GM21367 (cell line): ENCODE data around the gene POLR2B.
A peak's percentile ranks its signal among the peaks of the same experiment; 100 is the strongest.
"Not testable (repeated sequence)": the region's sequence is repeated elsewhere in the genome, so short reads cannot be mapped to it uniquely, and the experiment has no call there.

ENCODE experiments used
- ATAC-seq: cut with Tn5 transposase; IDR thresholded peaks from one replicate; pipeline ENCODE4 v1.9.1; 2021; ENCODE audit not compliant: unreplicated experiment

The POLR2B gene

GRCh38 chr4:56978750-56979303, at the start of gene POLR2B:
POLR2B (plus strand) TSS chr4:56978896; CDS start chr4:56978986, 90 bp downstream.
- ATAC-seq = peak; percentile 50

GRCh38 chr4:56930638-56931037, 48.1 kb upstream of the POLR2B start:
- ATAC-seq = no peak

GRCh38 chr4:56931924-56932323, 46.8 kb upstream of the POLR2B start:
- ATAC-seq = no peak

- ATAC-seq = no peak
Measured at GRCh38 chr4:56937262-56937661, 41.4 kb upstream of the POLR2B start.

GRCh38 chr4:56939826-56940225, 38.9 kb upstream of the POLR2B start:
- ATAC-seq = not testable (repeated sequence)

GRCh38 chr4:56940403-56940802, 38.3 kb upstream of the POLR2B start:
- no peak for ATAC-seq

- ATAC-seq = no peak
Measured at GRCh38 chr4:56940971-56941370, 37.7 kb upstream of the POLR2B start.

- ATAC-seq = no peak
Measured at GRCh38 chr4:56941403-56941802, 37.3 kb upstream of the POLR2B start.

GRCh38 chr4:56953680-56954520, 24.8 kb upstream of the POLR2B start:
- no peak for ATAC-seq

- no peak for ATAC-seq
Measured at GRCh38 chr4:56958111-56958517, 20.6 kb upstream of the POLR2B start.

- no peak for ATAC-seq
Measured at GRCh38 chr4:56959100-56959499, 19.6 kb upstream of the POLR2B start.

- no peak for ATAC-seq
Measured at GRCh38 chr4:56961107-56961500, 17.6 kb upstream of the POLR2B start.

GRCh38 chr4:56971383-56971782, 7.3 kb upstream of the POLR2B start:
- no peak for ATAC-seq

GRCh38 chr4:56972389-56972788, 6.3 kb upstream of the POLR2B start:
- no peak for ATAC-seq

- ATAC-seq = no peak
Measured at GRCh38 chr4:56972809-56973208, 5.9 kb upstream of the POLR2B start.

- ATAC-seq = no peak
Measured at GRCh38 chr4:56973336-56973735, 5.4 kb upstream of the POLR2B start.

GRCh38 chr4:56976283-56976836, 2.3 kb upstream of the POLR2B start:
- ATAC-seq = no peak

- ATAC-seq = peak; percentile 24
Measured at GRCh38 chr4:56976837-56977320, 1.8 kb upstream of the POLR2B start.

GRCh38 chr4:56977321-56978012, 1.2 kb upstream of the POLR2B start, which contains the start of gene NOA1:
NOA1 (minus strand) TSS chr4:56977606; CDS start chr4:56977585, 21 bp downstream.
- ATAC-seq = peak; percentile 84

GRCh38 chr4:56979421-56980072, 851 bp downstream of the POLR2B start:
- ATAC-seq = no peak

GRCh38 chr4:56981795-56982201, 3.1 kb downstream of the POLR2B start:
- ATAC-seq = no peak
